Keratinocyte (primary cell): Measurements from ENCODE around the gene ZCCHC7. TPM values are rescaled to one million over a fixed set of nuclear protein-coding genes. Genes with fewer than 3 reads are reported as not detected.

Experiments
- DNase-seq: peaks from one replicate; pipeline ENCODE4 v3.0.0-alpha.2; 2011; ENCODE audit warnings: low read depth, missing footprints, low spot score
- FAIRE-seq: peaks from 2 replicates; lab custom pipeline; 2011; peaks lifted over from hg19 to GRCh38; lab: Jason Lieb, UNC
- H2AFZ ChIP-seq: 2 replicates; pipeline ENCODE4 v1.6.0; 2012; ENCODE audit warnings: low read length, control low read depth, inconsistent platforms; ENCODE audit not compliant: control insufficient read depth
- H3K27ac ChIP-seq: 2 replicates; pipeline ENCODE4 v1.5.1; 2011; ENCODE audit warnings: low read length; ENCODE audit not compliant: control insufficient read depth, insufficient read depth
- H3K27me3 ChIP-seq: 3 replicates; pipeline ENCODE4 v1.6.0; 2011; ENCODE audit warnings: low read length; ENCODE audit not compliant: control insufficient read depth, insufficient read depth; ENCODE audit errors: extremely low read depth
- H3K36me3 ChIP-seq, 2 experiments: 2 replicates in 1 of 2; 3 replicates in 1 of 2; pipeline ENCODE4 v1.5.1; 2011; ENCODE audit warnings: low read length in 2 of 2, mild to moderate bottlenecking in 1 of 2; ENCODE audit not compliant: control insufficient read depth in 2 of 2, insufficient read depth in 2 of 2; ENCODE audit errors: extremely low read depth in 1 of 2
- H3K4me1 ChIP-seq: 3 replicates; pipeline ENCODE4 v1.5.1; 2011; ENCODE audit warnings: low read length; ENCODE audit not compliant: control insufficient read depth, insufficient read depth; ENCODE audit errors: extremely low read depth
- H3K4me2 ChIP-seq: 3 replicates; pipeline ENCODE4 v1.6.0; 2011; ENCODE audit warnings: low read depth, low read length; ENCODE audit not compliant: control insufficient read depth, insufficient read depth; ENCODE audit errors: extremely low read depth
- H3K4me3 ChIP-seq, 3 experiments: fragments of 200-600 bp in 1 of 3; sonication (generic) in 1 of 3; 2 replicates in 2 of 3; 3 replicates in 1 of 3; pipeline ENCODE4 v1.5.1; 2011 to 2016; ENCODE audit warnings: low read length in 3 of 3, mild to moderate bottlenecking in 3 of 3, control low read depth in 2 of 3, inconsistent platforms in 1 of 3, low read depth in 1 of 3, mixed read lengths in 1 of 3, mixed run types in 1 of 3, moderate library complexity in 1 of 3; ENCODE audit not compliant: control insufficient read depth in 2 of 3, insufficient read depth in 2 of 3; ENCODE audit errors: extremely low read depth in 1 of 3
- H3K79me2 ChIP-seq: 2 replicates; pipeline ENCODE4 v1.6.0; 2012; ENCODE audit warnings: low read length; ENCODE audit not compliant: control insufficient read depth, insufficient read depth
- H3K9ac ChIP-seq: 3 replicates; pipeline ENCODE4 v1.6.0; 2011; ENCODE audit warnings: low read length; ENCODE audit not compliant: control insufficient read depth, insufficient read depth; ENCODE audit errors: extremely low read depth
- H3K9me1 ChIP-seq: 3 replicates; pipeline ENCODE4 v1.6.0; 2011; ENCODE audit warnings: low read length; ENCODE audit not compliant: control insufficient read depth, insufficient read depth; ENCODE audit errors: extremely low read depth
- H3K9me3 ChIP-seq: 2 replicates; pipeline ENCODE4 v1.5.1; 2012; ENCODE audit warnings: low read depth, low read length; ENCODE audit not compliant: control insufficient read depth
- H4K20me1 ChIP-seq: 3 replicates; pipeline ENCODE4 v1.6.0; 2011; ENCODE audit warnings: low read length; ENCODE audit not compliant: control insufficient read depth, insufficient read depth; ENCODE audit errors: extremely low read depth
- CTCF ChIP-seq, 3 experiments: IDR thresholded peaks in 1 of 3; conservative IDR thresholded peaks in 1 of 3; optimal IDR thresholded peaks in 1 of 3; 2 replicates in 2 of 3; 3 replicates in 1 of 3; pipeline versions ENCODE3 to v1.5.1; 2011; ENCODE audit warnings: low read length in 3 of 3, mild to moderate bottlenecking in 3 of 3, moderate library complexity in 2 of 3, control low read depth in 1 of 3, inconsistent platforms in 1 of 3; ENCODE audit not compliant: insufficient read depth in 2 of 3; ENCODE audit errors: extremely low read depth in 1 of 3
- EZH2 ChIP-seq: IDR thresholded peaks from one replicate; pipeline ENCODE4 v1.6.1; 2012; ENCODE audit warnings: inconsistent platforms, mild to moderate bottlenecking, low read length, moderate library complexity
- dilution Hi-C: fragments of 300-500 bp; cut with MboI; formaldehyde crosslinking; loops from one replicate; pipeline ENCODE4 v1.7.0; 2020; ENCODE audit warnings: low sequenced_read_pairs; ENCODE audit not compliant: extremely low pct_ligation_motif_present
- polyA plus RNA-seq, 5 experiments: library from polyadenylated mRNA; depleted of rRNA in 3 of 5; stranded (reverse) in 3 of 5; stranded (forward) in 1 of 5; unstranded in 1 of 5; fragments of >200 nt; gene quantifications; 1 replicate in 1 of 5; 2 replicates in 3 of 5; 3 replicates in 1 of 5; pipeline versions ENCODE4 v1.2.1 to v1.2.3, GENCODE V29; 2011 to 2012; ENCODE audit warnings: missing spikeins in 2 of 5, low read depth in 1 of 5, low replicate concordance in 1 of 5

ZCCHC7 gene
- polyA plus RNA-seq, 1 donor (not counting 4 experiments of a cell fraction or from before 2014, with no cell fraction given) = 16.5 TPM

GRCh38 chr9:37297592-37297991, 177.2 kb downstream of the ZCCHC7 start:
- H3K9me3 ChIP-seq = no peaks in the 10 kb centered on the region
- peaks cover 5% of the 10 kb centered on the region for H3K79me2 ChIP-seq
- H2AFZ ChIP-seq = no peak overlapping the region
- H3K27ac ChIP-seq = no peak overlapping the region
- H3K27me3 ChIP-seq = no peaks in the 10 kb centered on the region
- H3K4me2 ChIP-seq = no peak overlapping the region
- H3K4me3 ChIP-seq = no peak overlapping the region
- H3K36me3 ChIP-seq = no peaks in the 10 kb centered on the region
- H3K9me1 ChIP-seq = no peaks in the 10 kb centered on the region
- no peak overlapping the region for H3K9ac ChIP-seq
- TF ChIP-seq EZH2 = no peak
- no peak for TF ChIP-seq CTCF (optimal IDR thresholded peaks at IDR 0.05 in 1 of 3, IDR thresholded peaks at IDR 0.05 in 1 of 3, conservative IDR thresholded peaks at IDR 0.05 in 1 of 3; ENCODE audit: extremely low read depth in 1 of 3, insufficient read depth in 2 of 3, low read length in 3 of 3)
- peaks cover 20% of the 10 kb centered on the region for H3K4me1 ChIP-seq
- DNase-seq (no peak), FAIRE-seq (no peak)
- H4K20me1 ChIP-seq = no peaks in the 10 kb centered on the region
- dilution Hi-C loops = no loop called here

GRCh38 chr9:37300620-37301019, 180.2 kb downstream of the ZCCHC7 start:
- H3K36me3 ChIP-seq = peaks cover 0 to 2% of the 10 kb centered on the region in 2 experiments
- no peak for TF ChIP-seq EZH2
- no peak for TF ChIP-seq CTCF (optimal IDR thresholded peaks at IDR 0.05 in 1 of 3, IDR thresholded peaks at IDR 0.05 in 1 of 3, conservative IDR thresholded peaks at IDR 0.05 in 1 of 3; ENCODE audit: extremely low read depth in 1 of 3, insufficient read depth in 2 of 3, low read length in 3 of 3)
- no peak overlapping the region for H3K27ac ChIP-seq
- no peaks in the 10 kb centered on the region for H3K4me1 ChIP-seq
- H4K20me1 ChIP-seq = no peaks in the 10 kb centered on the region
- no peaks in the 10 kb centered on the region for H3K9me3 ChIP-seq
- FAIRE-seq = no peak
- no peak overlapping the region for H3K4me2 ChIP-seq
- DNase-seq = no peak
- H3K4me3 ChIP-seq = no peak overlapping the region
- H3K27me3 ChIP-seq = no peaks in the 10 kb centered on the region
- no peak overlapping the region for H2AFZ ChIP-seq
- no peaks in the 10 kb centered on the region for H3K9me1 ChIP-seq
- dilution Hi-C loops = loop anchor here (25.0 kb wide), 1 partner anchor 112 kb away; the partner anchor contains the start of gene GRHPR
- H3K9ac ChIP-seq = no peak overlapping the region
- H3K79me2 ChIP-seq = peaks cover 3% of the 10 kb centered on the region
